Endothelial cell of umbilical vein (primary cell): ENCODE measurements around the gene RPL39L. TPM values are rescaled to one million over a fixed set of nuclear protein-coding genes. Genes with fewer than 3 reads are reported as not detected.
A peak's percentile ranks its signal among the peaks of the same experiment; 100 is the strongest.

ENCODE experiments used
- BruUV-seq: library from RNA; stranded (reverse); fragments of 400-500 nt; replicated peaks from 2 replicates; lab custom pipeline; 2021; lab: Mats Ljungman, UMichigan
- CTCF ChIA-PET: fragments of 300-600, 350-600 bp; sonication (Branson Sonifier 250); formaldehyde crosslinking; loops from one replicate; lab custom pipeline; 2021; ENCODE audit warnings: antibody characterized with exemption, inconsistent platforms; lab: Charles Lee
- POLR2A ChIA-PET: fragments of 300-600, 350-600 bp; sonication (Branson Sonifier 250); formaldehyde crosslinking; loops from one replicate; lab custom pipeline; 2021; ENCODE audit warnings: antibody characterized with exemption, inconsistent platforms; lab: Charles Lee
- DNase-seq: peaks from one replicate; pipeline ENCODE4 v3.0.0-alpha.2; 2011; ENCODE audit warnings: low read depth, low spot score
- FAIRE-seq: peaks from 2 replicates; lab custom pipeline; 2011; peaks lifted over from hg19 to GRCh38; lab: Jason Lieb, UNC
- H2AFZ ChIP-seq: 2 replicates; pipeline ENCODE4 v1.6.0; 2012; ENCODE audit warnings: low read depth, low read length, control low read depth, inconsistent platforms
- H3K27ac ChIP-seq: 2 replicates; pipeline ENCODE4 v1.5.1; 2011; ENCODE audit warnings: low read depth, mild to moderate bottlenecking, control low read depth, low read length, moderate library complexity; ENCODE audit not compliant: insufficient read depth
- H3K27me3 ChIP-seq, 2 experiments: 2 replicates each; pipeline versions ENCODE4 v1.6.0 to v1.6.1; 2011; ENCODE audit warnings: low read length in 2 of 2, mixed read lengths in 1 of 2; ENCODE audit not compliant: control insufficient read depth in 2 of 2, insufficient read depth in 2 of 2
- H3K36me3 ChIP-seq, 2 experiments: 2 replicates in 1 of 2; 3 replicates in 1 of 2; pipeline ENCODE4 v1.5.1; 2011; ENCODE audit warnings: low read length in 2 of 2, mild to moderate bottlenecking in 1 of 2, moderate library complexity in 1 of 2; ENCODE audit not compliant: control insufficient read depth in 2 of 2, insufficient read depth in 2 of 2; ENCODE audit errors: extremely low read depth in 1 of 2
- H3K4me1 ChIP-seq: 3 replicates; pipeline ENCODE4 v1.5.1; 2011; ENCODE audit warnings: mild to moderate bottlenecking, low read length; ENCODE audit not compliant: control insufficient read depth, insufficient read depth; ENCODE audit errors: extremely low read depth
- H3K4me2 ChIP-seq: 2 replicates; pipeline ENCODE4 v1.6.1; 2011; ENCODE audit warnings: low read length, control low read depth, mixed read lengths; ENCODE audit not compliant: insufficient read depth
- H3K4me3 ChIP-seq, 3 experiments: fragments of 200-600 bp in 1 of 3; sonication (generic), shearing (Covaris generic) in 1 of 3; replicated peaks in 1 of 3; 2 replicates each; pipeline ENCODE4 v1.5.1; 2011 to 2016; ENCODE audit warnings: control low read depth in 3 of 3, low read length in 3 of 3, mild to moderate bottlenecking in 2 of 3, inconsistent platforms in 1 of 3, low read depth in 1 of 3, moderate library complexity in 1 of 3; ENCODE audit not compliant: insufficient read depth in 1 of 3
- H3K79me2 ChIP-seq: 2 replicates; pipeline ENCODE4 v1.6.0; 2012; ENCODE audit warnings: low read length, inconsistent platforms; ENCODE audit not compliant: control insufficient read depth, insufficient read depth
- H3K9ac ChIP-seq: replicated peaks from 2 replicates; pipeline ENCODE3; 2011; ENCODE audit warnings: low read length, control low read depth; ENCODE audit not compliant: insufficient read depth; ENCODE audit errors: extremely low read depth
- H3K9me1 ChIP-seq: replicated peaks from 3 replicates; pipeline ENCODE4 v1.6.0; 2011; ENCODE audit warnings: mild to moderate bottlenecking, low read length; ENCODE audit not compliant: control insufficient read depth, insufficient read depth; ENCODE audit errors: extremely low read depth
- H3K9me3 ChIP-seq: replicated peaks from 2 replicates; pipeline ENCODE4 v1.5.1; 2012; ENCODE audit warnings: low read length, inconsistent platforms; ENCODE audit not compliant: control insufficient read depth, insufficient read depth
- H4K20me1 ChIP-seq: replicated peaks from 2 replicates; pipeline ENCODE3; 2011; ENCODE audit warnings: mild to moderate bottlenecking, low read length; ENCODE audit not compliant: control insufficient read depth, insufficient read depth; ENCODE audit errors: extremely low read depth
- FOS ChIP-seq: IDR thresholded peaks from 2 replicates; pipeline ENCODE4 v1.6.1; 2011; ENCODE audit warnings: mild to moderate bottlenecking, low read length, moderate library complexity, borderline replicate concordance; ENCODE audit not compliant: insufficient read depth
- dilution Hi-C: fragments of 300-500 bp; cut with MboI; formaldehyde crosslinking; loops from one replicate; pipeline ENCODE4 v1.15.0; 2019; ENCODE audit warnings: low sequenced_read_pairs; ENCODE audit not compliant: extremely low pct_ligation_motif_present
- intact Hi-C: fragments of 100-400 bp; cut with micrococcal nuclease; formaldehyde crosslinking; loops from one replicate; pipeline ENCODE4 v1.10.0; 2022
- polyA plus RNA-seq, 4 experiments: library from polyadenylated mRNA; depleted of rRNA in 3 of 4; stranded (reverse) in 3 of 4; unstranded in 1 of 4; fragments of >200 nt; gene quantifications; 2 replicates each; pipeline versions ENCODE4 v1.2.1 to v1.2.3, GENCODE V29; 2011 to 2012; ENCODE audit warnings: missing spikeins in 1 of 4
- total RNA-seq: library from RNA; stranded (reverse); gene quantifications from 2 replicates; pipeline ENCODE4 v1.2.3, GENCODE V29; 2021
- TF ChIP-seq, protein P1 (sequence below), 2 donors: IDR thresholded peaks; 1 replicate in 1 of 2; 2 replicates in 1 of 2; pipeline ENCODE4 v1.5.1; 2011; ENCODE audit warnings: low read length in 2 of 2, mild to moderate bottlenecking in 2 of 2, moderate library complexity in 2 of 2, control low read depth in 1 of 2, inconsistent platforms in 1 of 2, low read depth in 1 of 2; ENCODE audit not compliant: insufficient read depth in 1 of 2; ENCODE audit errors: extremely low read depth in 1 of 2

Gene RPL39L
- total and polyA plus RNA-seq, 2 donors (not counting 3 experiments of a cell fraction or from before 2014, with no cell fraction given), result 14.3 to 22.3 TPM

DNA sequence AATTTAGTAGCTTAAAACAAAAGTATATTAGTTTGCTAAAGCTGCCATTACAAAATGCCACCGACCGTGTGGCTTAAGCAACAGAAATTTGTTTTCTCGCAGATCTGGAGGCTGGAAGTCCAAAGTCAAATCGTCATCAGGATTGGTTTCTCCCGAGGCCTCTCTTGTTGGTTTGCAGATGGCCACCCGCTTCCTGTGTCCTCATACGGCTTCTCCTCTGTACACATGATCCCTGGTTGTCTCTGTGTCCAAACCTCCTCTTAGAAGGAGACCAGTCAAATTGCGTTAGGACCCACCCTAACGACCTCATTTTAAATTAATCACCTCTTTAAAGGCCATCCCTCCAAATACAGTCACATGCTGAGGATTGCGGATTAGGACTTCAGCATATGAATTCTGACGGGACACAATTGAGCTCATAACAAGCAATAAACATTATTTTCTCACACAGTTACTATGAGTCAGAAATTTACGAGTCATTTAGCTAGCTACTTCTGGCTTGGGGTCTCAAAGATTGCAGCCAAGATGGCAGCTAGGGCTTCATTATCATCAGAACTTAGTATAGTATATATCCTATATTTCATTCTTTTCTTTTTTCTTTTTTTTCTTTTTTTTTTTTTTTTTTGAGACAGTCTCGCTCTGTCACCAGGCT, 58.4 kb downstream of the RPL39L start:
- dilution Hi-C loops (no loop called here), intact Hi-C loops (loop anchor here (10.0 kb wide), 1 partner anchor 976 kb away; the partner anchor contains the start of gene ETV5)
- Histone ChIP-seq H4K20me1 (no peaks in the 10 kb centered on the region), H3K4me3 (no peak overlapping the region), H3K79me2 (no peaks in the 10 kb centered on the region), H3K36me3 (peaks cover 3 to 19% of the 10 kb centered on the region in 2 experiments), H2AFZ (no peak overlapping the region), H3K9me1 (no peaks in the 10 kb centered on the region), H3K27me3 (no peaks in the 10 kb centered on the region), H3K4me1 (peaks cover 14% of the 10 kb centered on the region), H3K27ac (no peak overlapping the region), H3K9me3 (no peaks in the 10 kb centered on the region), H3K9ac (no peak overlapping the region), H3K4me2 (no peak overlapping the region)
- TF ChIP-seq, protein P1, sequence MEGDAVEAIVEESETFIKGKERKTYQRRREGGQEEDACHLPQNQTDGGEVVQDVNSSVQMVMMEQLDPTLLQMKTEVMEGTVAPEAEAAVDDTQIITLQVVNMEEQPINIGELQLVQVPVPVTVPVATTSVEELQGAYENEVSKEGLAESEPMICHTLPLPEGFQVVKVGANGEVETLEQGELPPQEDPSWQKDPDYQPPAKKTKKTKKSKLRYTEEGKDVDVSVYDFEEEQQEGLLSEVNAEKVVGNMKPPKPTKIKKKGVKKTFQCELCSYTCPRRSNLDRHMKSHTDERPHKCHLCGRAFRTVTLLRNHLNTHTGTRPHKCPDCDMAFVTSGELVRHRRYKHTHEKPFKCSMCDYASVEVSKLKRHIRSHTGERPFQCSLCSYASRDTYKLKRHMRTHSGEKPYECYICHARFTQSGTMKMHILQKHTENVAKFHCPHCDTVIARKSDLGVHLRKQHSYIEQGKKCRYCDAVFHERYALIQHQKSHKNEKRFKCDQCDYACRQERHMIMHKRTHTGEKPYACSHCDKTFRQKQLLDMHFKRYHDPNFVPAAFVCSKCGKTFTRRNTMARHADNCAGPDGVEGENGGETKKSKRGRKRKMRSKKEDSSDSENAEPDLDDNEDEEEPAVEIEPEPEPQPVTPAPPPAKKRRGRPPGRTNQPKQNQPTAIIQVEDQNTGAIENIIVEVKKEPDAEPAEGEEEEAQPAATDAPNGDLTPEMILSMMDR (IDR thresholded peaks at IDR 0.05; ENCODE audit: extremely low read depth in 1 of 2, insufficient read depth in 1 of 2, low read depth in 1 of 2, low read length in 2 of 2), result no peak
- TF ChIP-seq FOS, result peak; percentile 9
- DNase-seq (no peak), FAIRE-seq (no peak)
- BruUV-seq, result no TSS peak
- ChIA-PET CTCF (interaction anchor here (0.7 to 1.2 kb wide), 2 partner anchors 9 to 232 kb away, joined by 3 to 6 read pairs; no protein-coding TSS in a partner anchor), POLR2A (interaction anchor here (0.7 kb wide), 1 partner anchor 297 kb away, joined by 6 read pairs; no protein-coding TSS in a partner anchor)
